Measurements from ENCODE around the gene KMT5C. TPM values are rescaled to one million over a fixed set of nuclear protein-coding genes. Genes with fewer than 3 reads are reported as not detected.

The KMT5C gene
- polyA plus RNA-seq, 2 donors = 5.0 to 9.4 TPM

DNA sequence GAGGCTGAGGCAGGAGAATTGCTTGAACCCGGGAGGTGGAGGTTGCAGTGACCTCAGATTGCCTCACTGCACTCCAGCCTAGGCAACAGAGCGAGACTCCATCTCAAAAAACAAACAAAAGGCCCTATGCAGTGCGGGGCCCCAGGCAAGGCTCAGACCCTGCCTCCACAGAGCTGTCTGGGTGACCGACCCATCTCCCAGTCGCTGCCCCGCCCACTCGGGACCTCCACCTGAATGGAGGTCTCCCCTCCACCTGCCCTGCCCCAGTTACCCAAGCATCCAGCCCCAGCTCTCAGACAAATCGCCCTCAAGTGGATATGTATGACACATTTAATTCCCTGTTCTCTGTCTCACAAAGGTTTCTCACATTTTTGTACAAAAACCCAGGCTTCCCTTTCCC lies 25.6 kb downstream of the KMT5C start:
- WGBS, 2 donors = 89 to 92% methylated on average over 8 of the region's 8 CpGs
- H3K27ac ChIP-seq (ENCODE audit: low read depth in 2 of 2, low read length in 1 of 2) = no peak overlapping the region
- no peak overlapping the region for H3K4me3 ChIP-seq (ENCODE audit: low read depth in 1 of 2, low read length in 2 of 2)
- H3K4me1 ChIP-seq (ENCODE audit: control insufficient read depth in 2 of 2, insufficient read depth in 2 of 2, low read length in 1 of 2) = peaks cover 0 to 6% of the 10 kb centered on the region in 2 donors
- H3K36me3 ChIP-seq (ENCODE audit: control insufficient read depth in 2 of 2, insufficient read depth in 2 of 2, low read length in 1 of 2) = no peaks in the 10 kb centered on the region
- H3K27me3 ChIP-seq (ENCODE audit: control insufficient read depth in 1 of 2, insufficient read depth in 2 of 2, low read length in 2 of 2) = peaks cover 0 to 16% of the 10 kb centered on the region in 2 donors
- H3K9me3 ChIP-seq (ENCODE audit: control insufficient read depth in 2 of 2, insufficient read depth in 1 of 2, low read depth in 1 of 2, low read length in 1 of 2) = no peaks in the 10 kb centered on the region

DNA sequence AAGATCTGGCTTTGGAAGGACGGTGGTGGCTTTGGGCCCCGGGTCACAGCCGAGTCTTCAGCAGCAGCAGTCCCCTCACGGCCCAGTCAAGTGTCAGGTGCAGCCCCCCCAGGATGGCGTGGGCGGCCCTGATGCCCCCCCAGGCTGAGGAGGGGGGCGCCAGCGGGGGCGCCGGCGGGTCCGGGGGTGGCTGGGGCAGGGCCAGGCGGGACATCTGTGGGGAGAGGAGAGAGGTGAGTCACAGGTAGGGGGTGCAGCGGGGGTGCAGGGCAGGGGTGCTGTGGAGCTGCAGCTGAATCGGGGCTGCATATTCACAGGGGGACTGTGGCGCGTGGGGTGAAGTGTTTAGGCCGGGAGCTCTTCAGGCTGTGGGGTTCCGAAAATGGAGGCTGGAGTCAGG lies 26.3 kb downstream of the KMT5C start:
- WGBS, 2 donors = 66 to 68% methylated on average over 19 of the region's 19 CpGs
- H3K4me1 ChIP-seq (ENCODE audit: control insufficient read depth in 2 of 2, insufficient read depth in 2 of 2, low read length in 1 of 2) = peaks cover 0 to 6% of the 10 kb centered on the region in 2 donors
- no peaks in the 10 kb centered on the region for H3K9me3 ChIP-seq (ENCODE audit: control insufficient read depth in 2 of 2, insufficient read depth in 1 of 2, low read depth in 1 of 2, low read length in 1 of 2)
- no peaks in the 10 kb centered on the region for H3K36me3 ChIP-seq (ENCODE audit: control insufficient read depth in 2 of 2, insufficient read depth in 2 of 2, low read length in 1 of 2)
- H3K4me3 ChIP-seq (ENCODE audit: low read depth in 1 of 2, low read length in 2 of 2) = no peak overlapping the region
- H3K27me3 ChIP-seq (ENCODE audit: control insufficient read depth in 1 of 2, insufficient read depth in 2 of 2, low read length in 2 of 2) = peaks cover 0 to 22% of the 10 kb centered on the region in 2 donors
- no peak overlapping the region for H3K27ac ChIP-seq (ENCODE audit: low read depth in 2 of 2, low read length in 1 of 2)

DNA sequence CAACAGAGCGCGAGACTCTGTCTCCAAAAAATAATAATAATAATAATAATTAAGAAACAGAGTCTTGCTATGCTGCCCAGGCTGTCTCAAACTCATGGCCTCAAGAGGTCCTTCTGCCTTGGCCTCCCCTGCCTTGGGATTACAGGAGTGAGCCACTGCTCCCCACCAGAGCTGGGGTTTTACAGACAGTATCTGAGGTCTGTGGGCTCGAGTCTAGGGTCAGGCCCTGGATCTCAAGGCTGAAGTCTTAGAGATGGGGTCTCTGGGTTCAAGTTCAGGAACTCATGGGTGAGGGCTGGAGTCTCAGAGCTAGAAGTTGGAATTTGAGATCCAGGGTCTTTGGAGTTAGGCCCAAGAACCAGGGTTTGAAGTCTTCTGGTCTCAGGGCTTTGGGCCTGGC lies 27.1 kb downstream of the KMT5C start:
- Histone ChIP-seq H3K36me3 (ENCODE audit: control insufficient read depth in 2 of 2, insufficient read depth in 2 of 2, low read length in 1 of 2) (no peaks in the 10 kb centered on the region), H3K27me3 (ENCODE audit: control insufficient read depth in 1 of 2, insufficient read depth in 2 of 2, low read length in 2 of 2) (peaks cover 0 to 27% of the 10 kb centered on the region in 2 donors), H3K27ac (ENCODE audit: low read depth in 2 of 2, low read length in 1 of 2) (no peak overlapping the region), H3K4me1 (ENCODE audit: control insufficient read depth in 2 of 2, insufficient read depth in 2 of 2, low read length in 1 of 2) (peaks cover 0 to 6% of the 10 kb centered on the region in 2 donors), H3K9me3 (ENCODE audit: control insufficient read depth in 2 of 2, insufficient read depth in 1 of 2, low read depth in 1 of 2, low read length in 1 of 2) (no peaks in the 10 kb centered on the region), H3K4me3 (ENCODE audit: low read depth in 1 of 2, low read length in 2 of 2) (no peak overlapping the region)
- WGBS, 2 donors = 67 to 76% methylated on average over 3 of the region's 3 CpGs

DNA sequence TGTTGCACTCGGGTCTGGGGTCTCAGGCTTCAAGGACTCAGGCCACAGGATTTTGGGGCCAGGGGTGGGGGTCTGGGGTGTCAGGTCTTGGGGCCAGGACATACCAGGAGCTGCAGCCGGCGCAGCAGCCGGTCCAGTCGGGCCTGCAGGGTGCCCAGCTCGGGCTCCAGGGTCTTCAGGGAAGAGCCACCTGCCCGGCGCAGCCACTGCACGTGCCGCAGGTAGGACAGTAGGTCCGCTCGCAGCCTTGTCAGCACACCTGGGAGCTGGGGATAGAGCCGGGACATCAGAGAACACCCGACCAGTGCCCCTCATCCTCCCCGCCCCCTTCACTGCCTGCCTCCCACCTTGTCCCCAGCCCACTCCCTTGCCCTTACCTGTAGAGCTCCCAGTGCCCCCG lies 28.4 kb downstream of the KMT5C start:
- H3K9me3 ChIP-seq (ENCODE audit: control insufficient read depth in 2 of 2, insufficient read depth in 1 of 2, low read depth in 1 of 2, low read length in 1 of 2) = no peaks in the 10 kb centered on the region
- WGBS, 2 donors = 80 to 87% methylated on average over 14 to 16 of the region's 16 CpGs
- peaks cover 0 to 32% of the 10 kb centered on the region in 2 donors for H3K27me3 ChIP-seq (ENCODE audit: control insufficient read depth in 1 of 2, insufficient read depth in 2 of 2, low read length in 2 of 2)
- no peak overlapping the region for H3K4me3 ChIP-seq (ENCODE audit: low read depth in 1 of 2, low read length in 2 of 2)
- H3K4me1 ChIP-seq (ENCODE audit: control insufficient read depth in 2 of 2, insufficient read depth in 2 of 2, low read length in 1 of 2) = peaks cover 0 to 6% of the 10 kb centered on the region in 2 donors
- no peaks in the 10 kb centered on the region for H3K36me3 ChIP-seq (ENCODE audit: control insufficient read depth in 2 of 2, insufficient read depth in 2 of 2, low read length in 1 of 2)
- no peak overlapping the region for H3K27ac ChIP-seq (ENCODE audit: low read depth in 2 of 2, low read length in 1 of 2)

DNA sequence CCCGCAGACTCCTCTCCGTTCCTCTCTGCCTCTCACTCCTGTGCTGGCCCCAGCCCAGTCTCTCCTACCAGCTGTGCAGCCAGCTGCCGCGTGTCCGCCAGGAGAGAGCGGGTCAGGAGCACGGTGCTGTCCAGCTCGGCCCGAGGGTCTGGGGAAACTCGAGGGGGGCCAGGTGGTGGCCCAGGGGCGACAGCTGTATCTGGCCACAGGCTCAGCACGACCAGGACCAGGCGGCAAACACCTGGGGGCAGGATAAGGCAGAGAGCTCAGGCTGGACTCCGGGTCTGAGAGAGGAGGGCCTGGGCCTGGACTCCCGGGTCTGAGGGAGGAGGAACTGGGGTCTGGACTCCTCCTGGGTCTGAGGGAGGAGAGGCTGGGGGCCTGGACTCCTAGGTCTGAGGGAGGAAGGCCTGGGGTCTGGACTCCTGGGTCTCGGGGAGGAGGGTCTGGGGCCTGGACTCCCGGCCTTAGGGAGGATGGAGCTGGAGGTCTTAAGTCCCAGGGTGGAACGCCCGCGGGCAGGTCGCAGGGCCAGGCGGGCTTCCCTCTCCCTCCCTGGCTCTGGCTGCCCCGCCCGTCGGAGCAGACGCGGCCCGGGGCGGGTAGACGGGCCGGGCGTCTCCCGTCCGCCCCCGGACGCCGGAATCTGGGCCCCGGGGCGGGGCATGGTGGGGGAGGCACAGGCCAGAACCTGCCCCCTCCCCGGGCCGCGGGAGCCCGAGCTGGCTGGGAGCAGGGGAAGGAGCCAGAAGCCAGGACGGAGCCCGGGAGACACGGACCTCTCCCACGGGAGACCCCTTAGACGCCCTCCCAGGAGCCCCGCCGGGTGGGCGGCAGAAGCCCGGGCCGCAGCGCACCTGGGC lies 29.3 kb downstream of the KMT5C start:
- no peak overlapping the region for H3K27ac ChIP-seq (ENCODE audit: low read depth in 2 of 2, low read length in 1 of 2)
- H3K4me1 ChIP-seq (ENCODE audit: control insufficient read depth in 2 of 2, insufficient read depth in 2 of 2, low read length in 1 of 2) = peaks cover 0 to 6% of the 10 kb centered on the region in 2 donors
- H3K36me3 ChIP-seq (ENCODE audit: control insufficient read depth in 2 of 2, insufficient read depth in 2 of 2, low read length in 1 of 2) = no peaks in the 10 kb centered on the region
- WGBS, 2 donors = 8 to 12% methylated on average over 41 to 54 of the region's 54 CpGs
- H3K4me3 ChIP-seq (ENCODE audit: low read depth in 1 of 2, low read length in 2 of 2) = peak overlapping the region in 1 of 2 donors; percentile 0
- peaks cover 0 to 32% of the 10 kb centered on the region in 2 donors for H3K27me3 ChIP-seq (ENCODE audit: control insufficient read depth in 1 of 2, insufficient read depth in 2 of 2, low read length in 2 of 2)
- no peaks in the 10 kb centered on the region for H3K9me3 ChIP-seq (ENCODE audit: control insufficient read depth in 2 of 2, insufficient read depth in 1 of 2, low read depth in 1 of 2, low read length in 1 of 2)

DNA sequence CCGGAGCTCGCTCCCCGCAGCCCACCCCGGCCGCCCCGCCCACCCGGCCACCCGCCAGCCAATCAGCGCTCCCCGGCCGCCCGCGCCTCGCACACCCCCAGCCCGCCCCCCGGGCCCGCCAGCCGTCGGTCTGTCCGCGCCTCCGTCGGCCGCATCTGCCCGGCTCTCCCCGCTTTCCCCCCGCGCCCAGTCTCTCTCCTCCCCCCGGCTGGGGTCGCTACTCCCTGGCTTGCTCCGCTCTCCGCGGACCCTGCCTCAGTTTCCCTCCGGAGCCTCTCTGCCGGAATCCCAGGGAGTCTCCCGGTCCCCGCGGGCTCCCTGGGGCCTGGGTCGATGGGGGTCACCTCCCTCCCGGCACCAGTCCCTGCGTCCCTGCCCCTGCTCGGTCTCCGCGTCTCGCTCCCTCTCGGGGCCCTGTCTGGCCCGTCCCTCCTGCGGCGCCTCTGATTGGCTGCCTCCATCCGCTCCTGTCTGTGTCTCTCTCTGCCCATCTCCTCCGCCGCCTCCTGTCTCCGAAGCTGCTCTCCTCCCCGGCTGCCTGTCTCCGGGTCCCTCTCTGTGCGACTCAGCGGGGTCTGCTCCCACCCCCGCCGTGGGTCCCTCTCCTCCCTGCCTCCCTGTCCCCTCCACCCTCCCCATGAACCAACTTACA lies 30.1 kb downstream of the KMT5C start:
- H3K36me3 ChIP-seq (ENCODE audit: control insufficient read depth in 2 of 2, insufficient read depth in 2 of 2, low read length in 1 of 2) = no peaks in the 10 kb centered on the region
- peaks cover 0 to 6% of the 10 kb centered on the region in 2 donors for H3K4me1 ChIP-seq (ENCODE audit: control insufficient read depth in 2 of 2, insufficient read depth in 2 of 2, low read length in 1 of 2)
- 1 to 2% methylated on average over 30 to 59 of the region's 59 CpGs for WGBS, 2 donors
- peaks cover 0 to 36% of the 10 kb centered on the region in 2 donors for H3K27me3 ChIP-seq (ENCODE audit: control insufficient read depth in 1 of 2, insufficient read depth in 2 of 2, low read length in 2 of 2)
- H3K27ac ChIP-seq (ENCODE audit: low read depth in 2 of 2, low read length in 1 of 2) = no peak overlapping the region
- H3K4me3 ChIP-seq (ENCODE audit: low read depth in 1 of 2, low read length in 2 of 2) = peak overlapping the region in 1 of 2 donors; percentile 0
- no peaks in the 10 kb centered on the region for H3K9me3 ChIP-seq (ENCODE audit: control insufficient read depth in 2 of 2, insufficient read depth in 1 of 2, low read depth in 1 of 2, low read length in 1 of 2)

DNA sequence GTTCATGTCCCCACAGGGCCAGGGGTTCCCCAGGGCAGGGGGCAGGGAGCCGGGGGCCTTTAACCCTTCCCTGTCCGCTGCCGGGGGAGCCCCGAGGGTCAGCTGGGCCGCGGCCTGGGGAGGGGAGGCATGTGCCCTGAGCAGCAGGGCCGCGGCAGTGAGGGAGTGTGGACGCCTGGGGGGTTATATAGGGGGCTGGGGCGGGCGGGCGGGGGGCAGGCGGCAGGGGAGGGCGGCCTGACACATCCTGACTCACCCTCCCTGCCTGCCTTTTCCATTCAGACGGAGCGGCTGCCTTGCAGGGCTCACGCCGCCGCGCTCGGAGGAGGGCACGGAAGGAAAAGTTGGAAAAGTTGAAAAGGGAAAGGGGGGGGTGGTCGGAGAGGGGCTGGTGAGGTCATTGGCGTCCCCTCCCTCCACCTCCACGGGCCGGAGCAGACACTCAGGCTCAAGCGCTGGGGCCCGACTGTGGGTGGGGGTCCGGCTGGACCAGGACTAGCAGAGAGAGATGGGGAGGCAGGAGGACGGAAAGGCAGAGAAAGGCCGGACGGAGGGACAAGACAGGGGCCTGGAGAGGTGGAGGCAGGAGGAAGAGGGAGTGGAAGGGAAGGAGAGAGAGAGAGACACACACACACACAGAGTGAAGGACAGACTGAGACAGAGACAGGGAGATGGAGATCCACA lies 30.8 kb downstream of the KMT5C start, which contains the start of gene IL11:
IL11 (minus strand) TSS at position 159 of the 684 bp plus-strand sequence; CDS start at position 6, 153 bp downstream.
- Histone ChIP-seq H3K27me3 (ENCODE audit: control insufficient read depth in 1 of 2, insufficient read depth in 2 of 2, low read length in 2 of 2) (peaks cover 0 to 36% of the 10 kb centered on the region in 2 donors), H3K4me3 (ENCODE audit: low read depth in 1 of 2, low read length in 2 of 2) (peak within 1 kb of the TSS in 1 of 2 donors; percentile 0), H3K27ac (ENCODE audit: low read depth in 2 of 2, low read length in 1 of 2) (no peak within 1 kb of the TSS)

DNA sequence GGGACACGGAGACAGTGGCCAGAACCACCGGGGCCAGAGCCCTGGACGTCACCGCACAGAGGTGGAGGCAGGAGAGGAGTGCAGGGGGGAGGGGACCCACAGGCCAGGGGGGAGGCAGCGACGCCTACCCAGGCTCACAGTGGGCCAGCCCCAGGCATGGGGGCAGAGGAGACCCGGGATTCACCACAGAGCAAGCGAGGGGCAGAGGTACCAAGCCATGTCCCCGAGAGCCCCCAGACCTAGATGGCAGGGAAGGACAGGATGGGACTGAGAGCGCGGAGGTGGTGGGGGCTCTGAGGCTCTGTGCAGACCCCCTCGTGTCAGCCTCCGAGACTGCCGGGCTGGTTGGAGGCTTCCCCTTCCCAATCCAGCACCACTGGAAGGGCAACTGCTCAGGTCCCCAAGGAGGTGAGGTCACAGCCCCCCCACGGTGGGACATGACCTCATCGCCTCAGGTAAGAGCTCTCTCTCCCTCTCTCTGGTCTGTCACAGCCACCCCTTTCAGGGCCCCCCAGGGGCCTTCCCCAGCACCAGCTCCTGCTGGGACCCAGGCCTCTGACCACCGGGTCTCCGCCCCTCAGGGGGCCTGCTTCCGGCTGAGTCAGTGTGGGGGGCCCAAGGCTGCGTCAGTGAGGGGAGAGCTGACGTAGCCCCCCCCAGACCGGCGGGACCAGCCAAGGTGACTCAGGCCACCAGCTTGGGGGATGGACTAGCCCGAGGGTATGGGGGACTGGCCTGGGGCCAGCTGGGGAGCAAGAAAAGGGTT lies 32.8 kb downstream of the KMT5C start:
- no peak overlapping the region for H3K27ac ChIP-seq (ENCODE audit: low read depth in 2 of 2, low read length in 1 of 2)
- H3K9me3 ChIP-seq (ENCODE audit: control insufficient read depth in 2 of 2, insufficient read depth in 1 of 2, low read depth in 1 of 2, low read length in 1 of 2) = no peaks in the 10 kb centered on the region
- 37 to 41% methylated on average over 24 of the region's 24 CpGs for WGBS, 2 donors
- H3K4me1 ChIP-seq (ENCODE audit: control insufficient read depth in 2 of 2, insufficient read depth in 2 of 2, low read length in 1 of 2) = peaks cover 0 to 13% of the 10 kb centered on the region in 2 donors
- no peak overlapping the region for H3K4me3 ChIP-seq (ENCODE audit: low read depth in 1 of 2, low read length in 2 of 2)
- H3K36me3 ChIP-seq (ENCODE audit: control insufficient read depth in 2 of 2, insufficient read depth in 2 of 2, low read length in 1 of 2) = no peaks in the 10 kb centered on the region
- H3K27me3 ChIP-seq (ENCODE audit: control insufficient read depth in 1 of 2, insufficient read depth in 2 of 2, low read length in 2 of 2) = peaks cover 0 to 36% of the 10 kb centered on the region in 2 donors

More for the DNA sequence above, 30.8 kb downstream of the KMT5C start, which contains the start of gene IL11:
- WGBS, 2 donors = 9 to 16% methylated on average over 23 to 32 of the region's 32 CpGs
- no peaks in the 10 kb centered on the region for H3K9me3 ChIP-seq (ENCODE audit: control insufficient read depth in 2 of 2, insufficient read depth in 1 of 2, low read depth in 1 of 2, low read length in 1 of 2)
- H3K36me3 ChIP-seq (ENCODE audit: control insufficient read depth in 2 of 2, insufficient read depth in 2 of 2, low read length in 1 of 2) = no peaks in the 10 kb centered on the region
- H3K4me1 ChIP-seq (ENCODE audit: control insufficient read depth in 2 of 2, insufficient read depth in 2 of 2, low read length in 1 of 2) = peaks cover 0 to 6% of the 10 kb centered on the region in 2 donors
